Measurements from ENCODE around the gene PSENEN. TPM values are rescaled to one million over a fixed set of nuclear protein-coding genes. Genes with fewer than 3 reads are reported as not detected.

PSENEN gene
- total RNA-seq (24.8 and 39.1 TPM in 2 replicates), polyA plus RNA-seq (106 and 127 TPM in 2 replicates)

- Histone ChIP-seq H3K4me1 (ENCODE audit: insufficient read depth) (peaks cover 15% of the 10 kb centered on the region), H3K4me3 (peak within 1 kb of the TSS; percentile 48), H3K4me2 (peak within 1 kb of the TSS; percentile 93), H3K79me2 (peaks cover 35% of the 10 kb centered on the region), H4K20me1 (ENCODE audit: insufficient read depth, poor library complexity, severe bottlenecking) (no peaks in the 10 kb centered on the region), H3K27ac (peak within 1 kb of the TSS; percentile 98), H3K36me3 (replicated peaks; ENCODE audit: insufficient read depth, low read depth) (no peaks in the 10 kb centered on the region), H3K9me3 (ENCODE audit: low read depth) (no peaks in the 10 kb centered on the region), H2AFZ (peak within 1 kb of the TSS; percentile 60), H3K27me3 (no peaks in the 10 kb centered on the region), H3K9me2 (replicated peaks; ENCODE audit: insufficient read depth) (no peaks in the 10 kb centered on the region)
- 1% methylated on average over 40 of the region's 40 CpGs for WGBS (ENCODE audit: low lambda C conversion rate, missing lambda C conversion rate)
- DNase-seq (ENCODE audit: low spot score): peak; percentile 100
- TF ChIP-seq EZH2 (IDR thresholded peaks at IDR 0.05; ENCODE audit: borderline replicate concordance): no peak
- TF ChIP-seq CTCF (IDR thresholded peaks at IDR 0.05; ENCODE audit: poor library complexity): no peak
- no peak for TF ChIP-seq EZH2phosphoT487 (IDR thresholded peaks at IDR 0.05; ENCODE audit: low read depth, severe bottlenecking, unreplicated experiment)
These were observed at the start of gene PSENEN, which contains the start of gene U2AF1L4 for GRCh38 chr19:35745328-35746086. Gene PSENEN (plus strand): TSS chr19:35745651. CDS start chr19:35745931, 280 bp downstream. Gene U2AF1L4 (minus strand): TSS chr19:35745418. CDS start chr19:35745391, 27 bp downstream.

GRCh38 chr19:35695895-35696422 is 49.5 kb upstream of the PSENEN start:
- H3K4me3 ChIP-seq: no peak overlapping the region
- no peaks in the 10 kb centered on the region for H4K20me1 ChIP-seq (ENCODE audit: insufficient read depth, poor library complexity, severe bottlenecking)
- no peak overlapping the region for H3K4me2 ChIP-seq
- H3K27ac ChIP-seq: no peak overlapping the region
- no peaks in the 10 kb centered on the region for H3K9me2 ChIP-seq (replicated peaks; ENCODE audit: insufficient read depth)
- 94% methylated on average over 2 of the region's 2 CpGs for WGBS (ENCODE audit: low lambda C conversion rate, missing lambda C conversion rate)
- H3K36me3 ChIP-seq (replicated peaks; ENCODE audit: insufficient read depth, low read depth): no peaks in the 10 kb centered on the region
- H3K4me1 ChIP-seq (ENCODE audit: insufficient read depth): no peaks in the 10 kb centered on the region
- no peak for DNase-seq (ENCODE audit: low spot score)
- no peaks in the 10 kb centered on the region for H3K9me3 ChIP-seq (ENCODE audit: low read depth)
- H3K79me2 ChIP-seq: no peaks in the 10 kb centered on the region
- no peaks in the 10 kb centered on the region for H3K27me3 ChIP-seq
- TF ChIP-seq EZH2 (IDR thresholded peaks at IDR 0.05; ENCODE audit: borderline replicate concordance) (no peak), CTCF (IDR thresholded peaks at IDR 0.05; ENCODE audit: poor library complexity) (no peak), EZH2phosphoT487 (IDR thresholded peaks at IDR 0.05; ENCODE audit: low read depth, severe bottlenecking, unreplicated experiment) (no peak)
- no peak overlapping the region for H2AFZ ChIP-seq

DNA sequence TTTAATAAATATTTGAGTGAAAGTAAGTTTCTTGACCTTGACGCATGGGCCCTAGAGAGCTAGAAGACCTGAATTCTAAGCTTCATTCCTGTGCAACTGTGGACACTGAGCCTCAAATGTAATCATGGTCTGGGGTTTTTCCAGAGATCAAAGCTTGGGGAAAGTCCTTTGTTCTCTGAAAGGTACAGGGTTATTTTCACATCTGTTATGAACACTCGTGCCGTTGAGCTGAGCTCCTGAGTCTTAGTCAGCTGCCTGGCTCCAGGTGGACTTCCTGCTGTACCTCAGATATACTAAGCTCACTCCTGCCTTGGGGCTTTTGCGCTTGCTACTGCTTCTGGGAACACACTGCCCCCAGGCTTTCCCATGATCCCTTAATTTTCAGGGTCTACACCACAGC is 48.6 kb upstream of the PSENEN start:
- Histone ChIP-seq H3K27me3 (no peaks in the 10 kb centered on the region), H2AFZ (no peak overlapping the region), H4K20me1 (ENCODE audit: insufficient read depth, poor library complexity, severe bottlenecking) (no peaks in the 10 kb centered on the region), H3K4me2 (no peak overlapping the region), H3K27ac (no peak overlapping the region), H3K36me3 (replicated peaks; ENCODE audit: insufficient read depth, low read depth) (no peaks in the 10 kb centered on the region), H3K4me3 (no peak overlapping the region), H3K79me2 (no peaks in the 10 kb centered on the region), H3K9me2 (replicated peaks; ENCODE audit: insufficient read depth) (no peaks in the 10 kb centered on the region), H3K9me3 (ENCODE audit: low read depth) (no peaks in the 10 kb centered on the region), H3K4me1 (ENCODE audit: insufficient read depth) (no peaks in the 10 kb centered on the region)
- DNase-seq (ENCODE audit: low spot score): no peak
- WGBS (ENCODE audit: low lambda C conversion rate, missing lambda C conversion rate): 67% methylated on average over 4 of the region's 4 CpGs
- TF ChIP-seq EZH2phosphoT487 (IDR thresholded peaks at IDR 0.05; ENCODE audit: low read depth, severe bottlenecking, unreplicated experiment) (no peak), CTCF (IDR thresholded peaks at IDR 0.05; ENCODE audit: poor library complexity) (no peak), EZH2 (IDR thresholded peaks at IDR 0.05; ENCODE audit: borderline replicate concordance) (no peak)
